Activated effector memory CD4-positive, alpha-beta T cell treated with anti-CD3 and anti-CD28 coated beads, Interleukin-2, amount 50 U/mL, for 16 hours (primary cell): ENCODE data around the gene SIVA1.
"Not testable (repeated sequence)": the region's sequence is repeated elsewhere in the genome, so short reads cannot be mapped to it uniquely, and the experiment has no call there.

Source experiments
- DNase-seq: peaks from one replicate; pipeline ENCODE4 v3.0.0-alpha.2; 2020

SIVA1 gene

DNA sequence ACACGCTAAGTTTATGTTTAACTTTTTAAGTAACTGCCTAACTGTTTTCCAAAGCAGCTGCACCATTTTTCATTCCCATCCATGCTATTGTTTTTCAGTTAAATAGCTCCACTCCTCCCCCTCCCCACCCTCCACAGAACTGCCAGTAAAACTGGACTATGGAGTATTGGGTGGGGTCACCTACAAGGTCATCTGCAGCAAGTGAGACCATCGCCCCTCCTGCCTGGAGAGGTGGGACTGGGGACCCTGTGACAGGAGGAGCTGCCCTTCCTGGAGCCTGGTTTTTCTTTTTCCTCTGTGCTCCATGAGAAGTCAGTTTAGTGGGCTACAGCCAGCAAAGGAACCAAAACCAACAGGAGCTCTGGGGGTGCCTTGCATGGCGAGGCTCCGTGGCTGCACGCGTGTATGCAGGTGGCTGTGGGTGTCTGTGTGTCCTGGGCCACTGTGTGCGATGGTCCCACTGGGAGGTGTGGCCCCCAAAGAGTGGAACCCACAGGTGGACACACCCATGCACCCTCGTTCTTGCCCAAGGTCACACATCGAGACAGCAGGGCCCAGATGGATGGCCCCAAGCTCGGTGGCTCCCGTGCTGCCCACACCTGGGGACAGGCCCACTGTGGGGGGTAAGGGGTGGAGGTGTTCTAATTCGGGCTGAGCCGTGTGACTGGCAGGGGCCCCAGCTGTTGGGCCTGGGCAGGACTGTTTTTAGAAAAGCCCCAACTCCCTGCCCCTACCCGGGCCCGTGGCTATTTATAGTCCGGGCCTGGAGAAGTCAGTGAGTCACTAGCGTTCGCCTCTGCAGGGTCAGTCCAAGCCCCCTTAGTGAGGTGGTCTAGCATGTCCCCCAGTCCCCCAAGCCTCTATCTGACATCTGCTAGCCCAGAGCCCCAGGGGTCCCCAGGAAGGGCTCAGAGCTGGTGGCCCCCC, 31.2 kb upstream of the SIVA1 start:
- DNase-seq = no peak

- DNase-seq = no peak
Measured at GRCh38 chr14:104722938-104723650, 29.9 kb upstream of the SIVA1 start.

- peak; percentile 86 for DNase-seq
Measured at GRCh38 chr14:104723651-104724406, 29.1 kb upstream of the SIVA1 start, which contains the start of gene ADSS1. Gene ADSS1, plus strand, starts transcription at chr14:104724229. Its CDS starts 42 bp downstream, at chr14:104724271.

DNA sequence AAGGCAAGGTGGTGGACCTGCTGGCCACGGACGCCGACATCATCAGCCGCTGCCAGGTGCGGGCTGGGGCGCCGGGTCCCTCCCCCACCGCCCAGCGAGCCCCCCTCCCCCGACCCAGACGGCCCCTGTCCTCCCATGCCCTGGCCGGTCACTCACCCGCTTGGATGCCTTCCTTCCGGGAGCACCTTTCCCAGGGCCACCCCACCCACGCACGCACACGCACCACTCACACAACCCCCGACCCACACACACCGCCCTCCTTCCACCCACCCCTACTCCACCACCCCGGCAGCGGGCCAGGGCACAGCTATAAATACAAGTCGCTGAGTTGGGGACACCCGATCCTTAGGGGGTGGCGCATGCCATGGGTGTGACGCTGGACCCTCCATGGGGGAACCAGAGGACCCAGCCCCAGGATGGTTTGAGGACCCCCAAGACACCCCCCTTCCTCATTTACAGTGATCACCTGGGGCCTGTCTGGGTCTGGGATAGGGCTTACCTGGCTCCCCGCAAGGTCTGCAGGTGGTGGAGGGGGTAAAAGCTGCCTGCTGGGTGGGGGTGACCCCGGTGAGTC, 28.5 kb upstream of the SIVA1 start:
- DNase-seq = peak; percentile 70

GRCh38 chr14:104724981-104725771, 27.8 kb upstream of the SIVA1 start:
- no peak for DNase-seq

GRCh38 chr14:104725772-104726548, 27.0 kb upstream of the SIVA1 start:
- no peak for DNase-seq

GRCh38 chr14:104726600-104727451, 26.1 kb upstream of the SIVA1 start:
- DNase-seq = no peak

GRCh38 chr14:104728631-104729030, 24.3 kb upstream of the SIVA1 start:
- DNase-seq = no peak

- not testable (repeated sequence) for DNase-seq
Measured at GRCh38 chr14:104729176-104729834, 23.6 kb upstream of the SIVA1 start.

DNA sequence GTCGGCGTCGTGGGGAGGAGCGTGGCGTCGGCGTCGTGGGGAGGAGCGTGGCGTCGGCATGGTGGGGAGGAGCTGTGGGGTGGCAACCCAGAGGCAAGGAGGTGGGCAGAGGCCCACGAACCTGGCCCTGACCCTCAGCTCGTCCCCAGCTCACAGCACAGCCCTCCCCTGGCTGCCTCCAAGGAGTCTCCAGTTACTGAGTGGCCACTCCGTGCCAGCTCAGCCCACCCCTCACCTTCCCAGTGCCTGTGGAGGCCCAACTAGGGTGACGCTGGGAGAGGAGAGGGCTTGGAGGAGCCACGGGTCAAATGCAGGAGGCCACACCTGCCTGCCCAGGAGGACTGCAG, 23.1 kb upstream of the SIVA1 start:
- no peak for DNase-seq

- no peak for DNase-seq
Measured at GRCh38 chr14:104730487-104730886, 22.5 kb upstream of the SIVA1 start.

GRCh38 chr14:104731320-104732294, 21.3 kb upstream of the SIVA1 start:
- no peak for DNase-seq

GRCh38 chr14:104732355-104732804, 20.6 kb upstream of the SIVA1 start:
- no peak for DNase-seq

- DNase-seq = no peak
Measured at GRCh38 chr14:104732931-104733681, 19.8 kb upstream of the SIVA1 start.

- no peak for DNase-seq
Measured at GRCh38 chr14:104734051-104734587, 18.8 kb upstream of the SIVA1 start.

- no peak for DNase-seq
Measured at GRCh38 chr14:104734601-104734990, 18.4 kb upstream of the SIVA1 start.
